Left lobe of liver (tissue), 2 donors: ENCODE measurements around the gene ERMAP. TPM values are rescaled to one million over a fixed set of nuclear protein-coding genes. Genes with fewer than 3 reads are reported as not detected.

Experiments
- ATAC-seq: fragments of 200-7000 bp; cut with Tn5 transposase; one replicate; pipeline ENCODE4 v1.9.1; 2020; ENCODE audit warnings: mild to moderate bottlenecking, moderate library complexity
- DNase-seq: peaks from one replicate; pipeline ENCODE4 v3.0.0-alpha.2; 2020; ENCODE audit warnings: low spot score
- total RNA-seq: library from RNA; stranded (reverse); gene quantifications from one replicate; pipeline ENCODE4 v1.2.1, GENCODE V29; 2021
- donor health status: DM: no; HTN: no; CAD: no; lungs with moderate emphysema.
- donor health status: DM: no; HTN: yes; CAD: no.

The ERMAP gene
- total RNA-seq = 15.1 TPM

- DNase-seq (peak; percentile 95), ATAC-seq (peak; percentile 88)
Measured at GRCh38 chr1:42816585-42817439, at the start of gene ERMAP, which contains the start of gene SVBP. TSS of gene ERMAP (plus strand) at chr1:42817122. CDS start at chr1:42830449, 13,327 bp downstream. TSS of gene SVBP (minus strand) at chr1:42817397. CDS start at chr1:42816544, 853 bp downstream.

GRCh38 chr1:42767510-42768000 lies 49.4 kb upstream of the ERMAP start:
- ATAC-seq = peak; percentile 27
- no peak for DNase-seq

- ATAC-seq (no peak), DNase-seq (no peak)
Measured at GRCh38 chr1:42768172-42768571, 48.8 kb upstream of the ERMAP start.

- DNase-seq (no peak), ATAC-seq (no peak)
Measured at GRCh38 chr1:42769811-42770210, 47.1 kb upstream of the ERMAP start.

GRCh38 chr1:42773420-42773819 lies 43.5 kb upstream of the ERMAP start:
- ATAC-seq = no peak
- DNase-seq = no peak

GRCh38 chr1:42774928-42775526 lies 41.9 kb upstream of the ERMAP start:
- DNase-seq (no peak), ATAC-seq (peak; percentile 47)

- DNase-seq = no peak
- peak; percentile 88 for ATAC-seq
Measured at GRCh38 chr1:42776502-42776901, 40.4 kb upstream of the ERMAP start.

GRCh38 chr1:42777852-42778251 lies 39.1 kb upstream of the ERMAP start:
- DNase-seq (no peak), ATAC-seq (peak; percentile 76)

GRCh38 chr1:42779725-42780124 lies 37.2 kb upstream of the ERMAP start:
- ATAC-seq = no peak
- DNase-seq = no peak

GRCh38 chr1:42780176-42780575 lies 36.7 kb upstream of the ERMAP start:
- DNase-seq = no peak
- ATAC-seq = no peak

- ATAC-seq (no peak), DNase-seq (no peak)
Measured at GRCh38 chr1:42783092-42783491, 33.8 kb upstream of the ERMAP start.

- no peak for DNase-seq
- peak; percentile 26 for ATAC-seq
Measured at GRCh38 chr1:42784547-42784945, 32.4 kb upstream of the ERMAP start.

- DNase-seq (no peak), ATAC-seq (peak; percentile 45)
Measured at GRCh38 chr1:42784946-42785693, 31.8 kb upstream of the ERMAP start, which contains the start of gene TMEM269. TSS of gene TMEM269 (plus strand) at chr1:42784991. CDS start at chr1:42789894, 4,903 bp downstream.

GRCh38 chr1:42786097-42786496 lies 30.8 kb upstream of the ERMAP start:
- no peak for DNase-seq
- peak; percentile 35 for ATAC-seq

- DNase-seq = no peak
- ATAC-seq = no peak
Measured at GRCh38 chr1:42788021-42788420, 28.9 kb upstream of the ERMAP start.

GRCh38 chr1:42793824-42794223 lies 23.1 kb upstream of the ERMAP start:
- DNase-seq (no peak), ATAC-seq (no peak)

- ATAC-seq = no peak
Measured at GRCh38 chr1:42797414-42797813, 19.5 kb upstream of the ERMAP start.

GRCh38 chr1:42797979-42798378 lies 18.9 kb upstream of the ERMAP start:
- DNase-seq (no peak), ATAC-seq (no peak)

More at GRCh38 chr1:42797414-42797813, 19.5 kb upstream of the ERMAP start:
- DNase-seq = no peak

GRCh38 chr1:42801832-42802473 lies 15.0 kb upstream of the ERMAP start:
- DNase-seq (no peak), ATAC-seq (no peak)

GRCh38 chr1:42806171-42806570 lies 10.8 kb upstream of the ERMAP start:
- no peak for ATAC-seq

GRCh38 chr1:42806593-42806992 lies 10.3 kb upstream of the ERMAP start:
- no peak for ATAC-seq
- no peak for DNase-seq

More at GRCh38 chr1:42806171-42806570, 10.8 kb upstream of the ERMAP start:
- no peak for DNase-seq
